ENCODE results near the gene SCN1B.
A peak's percentile ranks its signal among the peaks of the same experiment; 100 is the strongest.

Gene SCN1B

GRCh38 chr19:35029737-35030256 is 473 bp upstream of the SCN1B start (continued):
- peak; percentile 73 for TF ChIP-seq PRDM10 (tag by site-specific recombination; IDR thresholded peaks at IDR 0.05)
- TF ChIP-seq ZNF174 (tag by site-specific recombination; IDR thresholded peaks at IDR 0.05) = no peak
- TF ChIP-seq ZNF580 (tag by site-specific recombination; IDR thresholded peaks at IDR 0.05) = no peak
- no peak for TF ChIP-seq ZBTB44 (tag by site-specific recombination; IDR thresholded peaks at IDR 0.05)
- TF ChIP-seq ZNF658 (tag by site-specific recombination; IDR thresholded peaks at IDR 0.05) = no peak
- no peak for TF ChIP-seq ZFP41 (tag by site-specific recombination; IDR thresholded peaks at IDR 0.05; ENCODE audit: borderline replicate concordance)
- TF ChIP-seq ELK4 (IDR thresholded peaks at IDR 0.05; ENCODE audit: borderline replicate concordance, low read depth, low read length) = no peak
- TF ChIP-seq ZNF37A (tag by site-specific recombination; IDR thresholded peaks at IDR 0.05) = no peak

- POLR2A ChIA-PET = interaction anchor here (0.6 to 1.9 kb wide), 6 partner anchors 8 to 675 kb away, joined by 3 to 13 read pairs (median 4); no protein-coding TSS in a partner anchor
- TF ChIP-seq ZBTB17 (tag by site-specific recombination; IDR thresholded peaks at IDR 0.05) (peak; percentile 98), ZNF777 (tag by site-specific recombination; IDR thresholded peaks at IDR 0.05; ENCODE audit: borderline replicate concordance) (peak; percentile 31; the same call in 1 of the 2 replicates), ZBTB48 (tag by site-specific recombination; IDR thresholded peaks at IDR 0.05) (peak; percentile 95), ZBTB21 (tag by site-specific recombination; IDR thresholded peaks at IDR 0.05) (peak; percentile 79; the same call in 1 of the 2 replicates), ZNF843 (tag by site-specific recombination; IDR thresholded peaks at IDR 0.05) (peak; percentile 73), ZNF776 (tag by site-specific recombination; IDR thresholded peaks at IDR 0.05; ENCODE audit: borderline replicate concordance) (no peak), ZNF335 (tag by site-specific recombination; conservative IDR thresholded peaks at IDR 0.05) (peak; percentile 90), ZSCAN5A (tag by site-specific recombination; IDR thresholded peaks at IDR 0.05) (0 out of 2 replicates have a peak, but pooled peaks have one; percentile 10), WT1 (tag by site-specific recombination; IDR thresholded peaks at IDR 0.05) (peak; percentile 72), KLF8 (tag by site-specific recombination; IDR thresholded peaks at IDR 0.05) (peak; percentile 91), ZSCAN18 (tag by site-specific recombination; IDR thresholded peaks at IDR 0.05) (0 out of 2 replicates have a peak, but pooled peaks have one; percentile 55), ZNF830 (tag by site-specific recombination; IDR thresholded peaks at IDR 0.05; ENCODE audit: low read depth) (no peak), ZNF449 (tag by site-specific recombination; IDR thresholded peaks at IDR 0.05) (peak; percentile 77)
Observed at GRCh38 chr19:35031072-35031881, 1.0 kb downstream of the SCN1B start.

More at GRCh38 chr19:35031072-35031881, 1.0 kb downstream of the SCN1B start:
- H3K9me3 ChIP-seq (ENCODE audit: control insufficient read depth, insufficient read depth, low read depth, low read length) = no peaks in the 10 kb centered on the region
- peaks cover 14% of the 10 kb centered on the region for H3K4me1 ChIP-seq (ENCODE audit: control insufficient read depth, insufficient read depth, low read length)
- H3K4me3 ChIP-seq (ENCODE audit: low read depth, low read length) = peak overlapping the region; percentile 42
- H3K27ac ChIP-seq (ENCODE audit: extremely low read depth, low read depth, low read length) = peak overlapping the region; percentile 31; the same call in 1 of the 2 replicates
- CTCF ChIA-PET = interaction anchor here (0.6 to 1.3 kb wide), 6 partner anchors 13 to 232 kb away, joined by 3 to 10 read pairs (median 4); no protein-coding TSS in a partner anchor
- peaks cover 31 to 37% of the 10 kb centered on the region in 2 experiments for H3K36me3 ChIP-seq (ENCODE audit: control insufficient read depth in 2 of 2, insufficient read depth in 1 of 2, low read length in 2 of 2)

Data from HEK293 (cell line).